Midbrain (tissue), 1 donor: Measurements from ENCODE around the gene CBX7.
A peak's percentile ranks its signal among the peaks of the same experiment; 100 is the strongest.

ENCODE experiments used
- DNase-seq: peaks from one replicate; lab custom pipeline; 2025; lab: John Stamatoyannopoulos, UW

Gene CBX7

GRCh38 chr22:39147335-39148025 is 5.0 kb downstream of the CBX7 start:
- no peak for DNase-seq

DNA sequence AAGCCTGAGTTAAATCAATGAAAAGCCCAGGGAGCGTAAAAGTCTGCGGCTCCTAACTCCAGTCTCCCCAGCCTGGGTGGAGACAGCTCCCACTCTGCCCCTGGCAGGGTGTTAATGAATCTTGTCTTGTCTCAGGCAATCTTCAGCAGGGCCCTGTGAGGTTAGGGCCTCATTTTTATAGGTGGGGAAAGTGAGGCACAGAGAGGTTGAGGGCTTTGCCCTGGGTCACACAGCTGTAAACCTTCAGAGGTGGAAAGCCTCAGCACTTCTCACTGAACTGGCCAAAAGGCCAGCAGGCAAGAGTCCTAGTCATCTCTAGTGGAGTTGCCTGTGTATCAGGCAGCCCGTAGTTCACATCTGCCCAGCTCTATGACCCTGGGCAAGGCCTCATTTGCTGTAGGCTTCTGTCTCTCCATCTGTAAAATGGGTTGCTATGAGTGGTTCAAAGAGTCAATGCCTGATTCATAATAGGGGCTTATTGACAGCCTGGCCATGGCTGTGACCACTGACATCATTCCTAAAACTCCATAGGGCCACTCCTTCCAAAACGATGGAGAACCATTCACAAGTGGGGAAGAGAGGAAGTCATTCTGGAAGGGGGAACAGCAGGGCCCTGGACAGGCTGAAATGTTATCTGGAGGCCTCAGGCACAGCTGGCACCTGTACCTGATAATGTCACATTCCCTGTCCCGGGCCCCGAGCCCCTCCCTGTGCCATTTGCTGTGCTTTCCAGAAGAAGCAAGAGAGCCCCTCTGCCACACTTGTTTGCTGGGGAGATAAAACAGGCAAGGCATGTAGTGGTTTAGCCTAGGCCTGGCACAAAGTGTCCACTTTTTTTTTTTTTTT is 6.0 kb downstream of the CBX7 start:
- DNase-seq: no peak

- peak; percentile 10 for DNase-seq
These were observed 8.2 kb downstream of the CBX7 start for GRCh38 chr22:39144101-39144767.

DNA sequence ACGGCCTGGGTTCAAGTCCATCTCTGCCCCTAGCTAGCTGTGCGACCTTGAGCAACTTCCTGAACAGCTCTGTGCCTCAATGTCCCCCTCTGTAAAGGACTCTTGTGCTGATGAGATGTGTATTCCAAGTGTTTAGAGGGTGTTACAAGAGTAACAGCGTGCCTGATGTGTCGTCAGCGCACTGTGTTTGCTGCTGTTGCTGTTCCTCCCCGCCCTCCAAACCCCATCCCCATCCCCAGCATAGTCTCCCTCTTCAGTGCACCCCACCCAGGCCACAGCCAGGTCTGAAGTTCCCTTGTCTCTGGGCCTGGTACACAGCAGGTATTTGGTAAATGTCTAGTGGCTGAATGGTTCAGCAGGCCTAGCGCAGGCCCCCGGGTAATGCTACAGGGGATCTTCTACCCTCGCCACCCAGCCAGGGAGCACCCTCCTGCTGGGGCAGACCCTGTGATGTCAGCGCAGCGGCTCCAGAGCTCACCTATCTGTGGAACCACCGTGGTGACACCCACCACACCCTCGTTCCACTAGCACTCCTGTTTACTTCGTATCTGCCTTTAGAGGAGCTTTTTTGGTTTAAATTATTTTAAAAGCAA is 10.3 kb downstream of the CBX7 start:
- no peak for DNase-seq

GRCh38 chr22:39139933-39140332 is 12.5 kb downstream of the CBX7 start:
- no peak for DNase-seq

GRCh38 chr22:39138357-39138997 is 14.0 kb downstream of the CBX7 start:
- DNase-seq: no peak

DNA sequence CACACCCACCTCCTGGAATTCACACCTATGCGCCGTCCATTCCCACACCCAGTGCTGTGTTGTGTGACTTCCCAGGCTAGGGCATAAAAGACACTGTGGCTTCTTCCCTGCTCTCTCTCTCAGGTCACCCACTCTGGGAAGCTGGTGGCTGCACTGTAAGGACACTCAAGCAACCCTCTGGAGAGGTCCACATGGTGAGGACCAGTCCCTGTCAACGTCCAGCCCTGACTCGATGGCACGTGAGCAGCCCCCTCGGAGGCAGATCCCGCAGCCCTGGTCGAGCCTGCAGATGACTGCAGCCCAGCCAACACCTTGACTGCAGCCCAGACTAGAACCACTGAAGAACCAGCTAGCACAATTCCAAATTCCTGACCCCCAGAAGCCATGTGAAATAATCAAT is 16.2 kb downstream of the CBX7 start:
- no peak for DNase-seq

DNA sequence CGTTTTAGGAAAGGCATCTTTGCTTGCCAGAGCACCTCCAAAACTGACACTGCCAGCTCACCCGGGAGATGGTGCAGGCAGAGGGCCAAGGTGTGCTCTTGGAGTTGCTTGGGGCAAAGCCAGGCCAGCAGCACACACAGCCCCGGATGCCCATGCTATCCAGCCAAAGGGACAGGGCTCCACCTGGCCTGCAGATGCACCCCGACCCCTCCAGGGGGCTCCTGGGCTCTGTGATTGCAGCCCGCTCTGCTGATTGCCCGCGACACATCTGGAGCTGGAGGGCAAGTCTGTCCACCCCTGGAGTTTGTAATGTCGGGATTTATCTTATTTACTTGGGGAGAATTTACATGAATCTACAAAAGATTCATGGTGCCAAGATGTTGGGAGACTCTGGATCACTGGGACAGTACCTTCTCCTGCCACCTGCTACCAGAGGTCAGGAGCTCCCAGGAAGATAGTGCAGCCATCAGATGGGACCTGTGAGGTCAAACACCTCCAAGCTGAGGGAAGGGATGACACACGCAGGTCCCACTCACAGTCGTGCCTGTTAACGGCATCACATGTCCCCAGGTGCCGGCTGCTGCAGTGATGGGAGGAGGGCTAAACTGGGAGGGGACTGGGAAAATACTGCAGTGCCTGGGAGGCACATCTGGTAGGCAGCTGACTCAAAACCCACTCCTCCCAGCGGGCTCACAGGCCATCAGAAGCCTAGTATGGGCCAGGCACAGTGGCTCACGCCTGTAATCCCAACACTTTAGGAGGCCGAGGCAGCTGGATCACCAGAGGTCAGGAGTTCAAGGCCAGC is 17.2 kb downstream of the CBX7 start:
- no peak for DNase-seq

DNA sequence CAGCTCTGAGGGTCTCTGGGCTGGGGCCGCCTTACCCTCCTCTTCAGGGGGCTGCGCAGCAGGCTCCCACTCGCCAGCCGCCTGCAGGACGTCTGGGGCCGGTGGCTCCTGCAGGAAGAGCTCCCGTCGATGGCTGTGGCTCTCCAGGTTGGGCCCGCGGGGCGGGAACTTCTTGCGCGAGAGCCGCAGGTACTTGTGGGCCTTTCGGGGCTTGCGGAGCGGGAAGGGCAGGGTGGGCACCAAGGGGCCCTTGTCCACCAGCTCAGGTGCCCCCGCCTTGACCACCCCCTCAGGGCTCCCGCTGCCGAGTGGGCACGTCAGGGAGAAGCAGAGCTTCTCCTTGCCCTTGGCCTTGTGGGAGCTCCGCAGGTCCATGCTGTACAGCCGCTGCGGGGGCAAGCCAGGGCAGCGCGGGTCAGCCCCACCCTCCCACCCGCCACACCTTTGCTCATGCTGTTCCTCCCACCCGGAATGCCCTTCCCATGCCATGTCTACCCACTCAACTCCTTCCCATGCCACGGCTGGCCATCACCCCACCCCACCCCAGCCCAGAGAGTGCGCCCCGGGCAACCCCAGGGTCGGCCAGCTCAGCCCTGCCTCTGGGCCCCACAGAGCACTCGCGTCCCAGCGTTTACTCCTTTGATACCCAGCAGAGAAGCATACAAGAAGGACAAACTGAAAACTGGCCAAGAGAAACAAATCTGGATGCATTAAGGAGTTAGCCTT is 18.0 kb downstream of the CBX7 start:
- no peak for DNase-seq

GRCh38 chr22:39133871-39134270 is 18.6 kb downstream of the CBX7 start:
- DNase-seq: no peak

DNA sequence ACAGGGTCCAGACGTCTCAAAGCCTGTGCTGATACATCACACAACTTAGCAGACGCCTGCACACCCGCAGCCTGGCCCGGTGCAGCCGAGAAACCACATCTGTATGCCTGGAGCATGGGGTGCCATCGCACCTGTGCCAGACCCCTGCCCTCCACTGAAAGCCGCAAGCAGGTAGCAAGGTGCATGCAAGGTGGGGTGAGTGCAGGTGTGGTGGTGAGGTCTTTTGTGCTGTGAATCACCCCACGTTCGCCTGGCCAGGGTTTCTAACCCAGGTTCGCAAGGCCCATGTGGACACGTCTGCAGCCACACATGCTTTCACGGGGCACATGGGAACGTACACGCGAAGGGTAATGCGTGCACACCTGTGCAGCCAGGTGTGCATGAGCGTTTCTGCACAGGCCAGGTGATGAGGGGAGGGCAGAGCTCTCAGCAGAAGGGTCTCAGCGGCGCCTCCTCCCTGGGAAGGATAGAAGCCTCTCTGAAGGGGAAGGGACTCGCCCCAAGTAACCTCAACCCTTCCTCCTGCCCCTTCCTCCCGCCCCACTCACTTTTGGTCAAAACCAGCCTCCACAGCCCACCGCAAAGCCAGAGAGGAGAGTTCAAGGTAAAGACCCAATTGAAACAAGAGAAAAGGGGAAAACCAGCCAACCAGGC is 19.5 kb downstream of the CBX7 start:
- no peak for DNase-seq

- no peak for DNase-seq
These were observed 20.2 kb downstream of the CBX7 start for GRCh38 chr22:39132281-39132680.

- DNase-seq: no peak
These were observed 21.3 kb downstream of the CBX7 start for GRCh38 chr22:39130892-39131855.

DNA sequence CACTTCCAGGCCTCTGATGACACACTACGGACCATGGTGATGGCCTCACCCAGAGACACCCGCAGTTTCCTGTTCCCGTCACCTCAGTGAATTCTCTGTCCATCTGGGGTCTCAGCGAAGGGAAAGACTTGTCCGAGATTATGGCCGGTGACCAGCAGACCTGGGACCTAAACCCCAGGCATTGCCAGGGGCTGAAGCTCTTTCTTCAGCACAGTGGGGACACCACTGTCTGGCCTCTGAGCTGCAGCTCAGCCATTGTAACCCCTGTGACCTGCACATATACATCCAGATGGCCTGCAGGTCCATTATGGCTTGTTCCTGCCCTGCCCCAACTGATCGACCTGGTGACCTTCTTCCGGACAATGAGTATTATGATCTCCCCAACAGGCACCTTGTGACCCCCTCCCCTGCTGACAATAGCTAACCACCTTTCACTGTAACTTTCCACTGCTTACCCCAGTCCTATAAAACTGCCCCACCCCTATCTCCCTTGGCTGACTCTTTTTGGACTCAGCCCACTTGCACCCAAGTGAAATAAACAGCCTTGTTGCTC is 22.3 kb downstream of the CBX7 start:
- no peak for DNase-seq

DNA sequence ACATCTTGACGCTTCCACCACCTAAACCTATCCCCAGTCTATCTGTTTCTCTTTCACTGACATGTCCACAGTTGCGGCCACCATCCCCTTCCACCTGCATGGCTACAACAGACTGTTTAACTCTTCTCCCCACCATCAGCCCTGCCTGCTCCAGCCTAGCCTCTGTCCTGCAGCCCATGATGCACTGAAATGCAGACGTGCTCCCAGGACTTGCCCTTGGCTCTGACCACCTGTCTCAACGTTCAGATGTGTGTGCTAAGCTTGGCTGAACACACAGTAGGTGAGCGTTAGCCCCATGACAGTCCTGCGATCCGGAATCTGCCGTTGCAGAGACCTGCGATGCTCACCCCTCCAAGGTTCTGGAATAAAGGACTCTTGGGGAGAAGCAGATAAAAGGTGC is 22.7 kb downstream of the CBX7 start:
- DNase-seq: no peak

DNA sequence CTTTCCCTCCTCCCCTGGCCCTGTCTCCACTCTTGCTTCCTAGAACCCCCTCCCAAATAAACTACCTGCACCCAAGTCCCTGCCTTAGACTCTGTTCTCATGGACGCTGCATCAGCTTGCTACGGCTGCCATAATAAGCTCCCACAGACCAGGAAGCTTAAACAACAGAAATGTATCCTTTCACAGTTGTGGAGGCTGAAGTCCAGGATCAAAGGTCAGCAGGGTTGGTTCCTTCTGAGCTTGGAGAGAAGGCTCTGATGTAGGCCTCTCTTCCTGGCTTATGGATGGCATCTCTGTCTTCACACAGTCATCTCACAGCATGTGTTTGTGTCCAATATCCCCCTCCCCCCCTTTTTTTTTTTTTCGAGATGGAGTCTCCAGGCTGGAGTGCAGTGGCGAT is 23.4 kb downstream of the CBX7 start:
- no peak for DNase-seq

DNA sequence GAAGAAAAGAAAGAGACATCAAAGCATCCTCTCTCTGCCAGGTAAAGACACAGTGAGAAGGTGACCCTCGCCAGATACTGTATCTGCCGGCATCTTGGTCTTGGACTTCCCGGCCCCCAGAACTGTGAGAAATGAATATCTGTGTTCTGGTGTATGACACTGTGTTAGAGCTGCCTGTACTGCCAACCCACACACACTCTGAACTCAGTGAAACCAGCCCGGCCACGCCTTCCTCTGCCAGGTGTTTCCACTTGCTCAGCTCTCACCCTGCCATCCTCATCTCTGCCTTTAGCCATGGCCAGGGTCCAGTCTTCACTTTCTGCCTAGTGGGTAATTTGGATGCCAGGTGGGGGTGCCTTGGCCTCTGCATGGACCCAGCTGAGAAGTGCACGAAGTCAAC is 24.0 kb downstream of the CBX7 start:
- no peak for DNase-seq

GRCh38 chr22:39125622-39126021 is 26.9 kb downstream of the CBX7 start:
- no peak for DNase-seq
